H1 (cell line): ENCODE measurements around the gene CHRNA3. TPM values are rescaled to one million over a fixed set of nuclear protein-coding genes. Genes with fewer than 3 reads are reported as not detected.

ENCODE experiments used
- FOSL1 ChIP-seq: IDR thresholded peaks from 2 replicates; pipeline ENCODE4 v1.6.1; 2011; ENCODE audit warnings: mild to moderate bottlenecking, low read depth, low read length, moderate library complexity; ENCODE audit not compliant: insufficient read depth
- NRF1 ChIP-seq: IDR thresholded peaks from 2 replicates; pipeline ENCODE4 v1.6.1; 2011; ENCODE audit warnings: mild to moderate bottlenecking, low read depth, low read length, improper control_type of control experiment
- POU5F1 ChIP-seq: IDR thresholded peaks from 2 replicates; pipeline ENCODE4 v1.6.1; 2011; ENCODE audit warnings: low read depth, mild to moderate bottlenecking, low read length, moderate library complexity
- SP1 ChIP-seq: IDR thresholded peaks from 2 replicates; pipeline ENCODE4 v1.6.1; 2011; ENCODE audit warnings: low read depth, low read length
- TAF7 ChIP-seq: optimal IDR thresholded peaks from 2 replicates; pipeline ENCODE3; 2011; ENCODE audit warnings: low read depth, mild to moderate bottlenecking, inconsistent platforms, low read length, moderate library complexity, borderline replicate concordance
- TBP ChIP-seq: IDR thresholded peaks from 2 replicates; pipeline ENCODE4 v1.6.1; 2011; ENCODE audit warnings: low read depth, low read length, improper control_type of control experiment
- TCF12 ChIP-seq: IDR thresholded peaks from 2 replicates; pipeline ENCODE4 v1.6.1; 2011; ENCODE audit warnings: low read depth, mild to moderate bottlenecking, low read length
- polyA plus RNA-seq, 7 experiments: library from polyadenylated mRNA; depleted of rRNA in 3 of 7; stranded (reverse) in 5 of 7; unstranded in 2 of 7; fragments of >200 nt in 5 of 7; fragments of 200-250 nt in 2 of 7; gene quantifications; 1 replicate in 5 of 7; 2 replicates in 1 of 7; 4 replicates in 1 of 7; pipeline versions ENCODE4 v1.2.1 to v1.2.3, GENCODE V29; 2011 to 2013; ENCODE audit warnings: missing spikeins in 2 of 7, mixed read lengths in 2 of 7
- total RNA-seq: library from RNA; stranded (reverse); fragmentation: NEBNext Ultra II Directional; extraction: Animal tissue kit (Norgen Biotek cat#: 25700); gene quantifications from 2 replicates; pipeline ENCODE4 v1.2.1, GENCODE V29; 2021
- TF ChIP-seq, protein P1 (sequence below): fragments of 300-600 bp; sonication (generic); IDR thresholded peaks from 2 replicates; pipeline ENCODE4 v1.7.1; 2012; ENCODE audit warnings: low read length, moderate library complexity, mild to moderate bottlenecking, inconsistent platforms; ENCODE audit not compliant: insufficient replicate concordance
- TF ChIP-seq, protein P2 (sequence below): IDR thresholded peaks from 2 replicates; pipeline ENCODE4 v1.6.1; 2011; ENCODE audit warnings: low read length, improper control_type of control experiment

CHRNA3 gene
- total and polyA plus RNA-seq, 2 of the 8 experiments (the other 6 are each of a cell fraction or from before 2014, with no cell fraction given): 2.1 to 4.7 TPM

GRCh38 chr15:78634210-78635145 lies 13.7 kb upstream of the CHRNA3 start (continued):
- TF ChIP-seq, protein P1, sequence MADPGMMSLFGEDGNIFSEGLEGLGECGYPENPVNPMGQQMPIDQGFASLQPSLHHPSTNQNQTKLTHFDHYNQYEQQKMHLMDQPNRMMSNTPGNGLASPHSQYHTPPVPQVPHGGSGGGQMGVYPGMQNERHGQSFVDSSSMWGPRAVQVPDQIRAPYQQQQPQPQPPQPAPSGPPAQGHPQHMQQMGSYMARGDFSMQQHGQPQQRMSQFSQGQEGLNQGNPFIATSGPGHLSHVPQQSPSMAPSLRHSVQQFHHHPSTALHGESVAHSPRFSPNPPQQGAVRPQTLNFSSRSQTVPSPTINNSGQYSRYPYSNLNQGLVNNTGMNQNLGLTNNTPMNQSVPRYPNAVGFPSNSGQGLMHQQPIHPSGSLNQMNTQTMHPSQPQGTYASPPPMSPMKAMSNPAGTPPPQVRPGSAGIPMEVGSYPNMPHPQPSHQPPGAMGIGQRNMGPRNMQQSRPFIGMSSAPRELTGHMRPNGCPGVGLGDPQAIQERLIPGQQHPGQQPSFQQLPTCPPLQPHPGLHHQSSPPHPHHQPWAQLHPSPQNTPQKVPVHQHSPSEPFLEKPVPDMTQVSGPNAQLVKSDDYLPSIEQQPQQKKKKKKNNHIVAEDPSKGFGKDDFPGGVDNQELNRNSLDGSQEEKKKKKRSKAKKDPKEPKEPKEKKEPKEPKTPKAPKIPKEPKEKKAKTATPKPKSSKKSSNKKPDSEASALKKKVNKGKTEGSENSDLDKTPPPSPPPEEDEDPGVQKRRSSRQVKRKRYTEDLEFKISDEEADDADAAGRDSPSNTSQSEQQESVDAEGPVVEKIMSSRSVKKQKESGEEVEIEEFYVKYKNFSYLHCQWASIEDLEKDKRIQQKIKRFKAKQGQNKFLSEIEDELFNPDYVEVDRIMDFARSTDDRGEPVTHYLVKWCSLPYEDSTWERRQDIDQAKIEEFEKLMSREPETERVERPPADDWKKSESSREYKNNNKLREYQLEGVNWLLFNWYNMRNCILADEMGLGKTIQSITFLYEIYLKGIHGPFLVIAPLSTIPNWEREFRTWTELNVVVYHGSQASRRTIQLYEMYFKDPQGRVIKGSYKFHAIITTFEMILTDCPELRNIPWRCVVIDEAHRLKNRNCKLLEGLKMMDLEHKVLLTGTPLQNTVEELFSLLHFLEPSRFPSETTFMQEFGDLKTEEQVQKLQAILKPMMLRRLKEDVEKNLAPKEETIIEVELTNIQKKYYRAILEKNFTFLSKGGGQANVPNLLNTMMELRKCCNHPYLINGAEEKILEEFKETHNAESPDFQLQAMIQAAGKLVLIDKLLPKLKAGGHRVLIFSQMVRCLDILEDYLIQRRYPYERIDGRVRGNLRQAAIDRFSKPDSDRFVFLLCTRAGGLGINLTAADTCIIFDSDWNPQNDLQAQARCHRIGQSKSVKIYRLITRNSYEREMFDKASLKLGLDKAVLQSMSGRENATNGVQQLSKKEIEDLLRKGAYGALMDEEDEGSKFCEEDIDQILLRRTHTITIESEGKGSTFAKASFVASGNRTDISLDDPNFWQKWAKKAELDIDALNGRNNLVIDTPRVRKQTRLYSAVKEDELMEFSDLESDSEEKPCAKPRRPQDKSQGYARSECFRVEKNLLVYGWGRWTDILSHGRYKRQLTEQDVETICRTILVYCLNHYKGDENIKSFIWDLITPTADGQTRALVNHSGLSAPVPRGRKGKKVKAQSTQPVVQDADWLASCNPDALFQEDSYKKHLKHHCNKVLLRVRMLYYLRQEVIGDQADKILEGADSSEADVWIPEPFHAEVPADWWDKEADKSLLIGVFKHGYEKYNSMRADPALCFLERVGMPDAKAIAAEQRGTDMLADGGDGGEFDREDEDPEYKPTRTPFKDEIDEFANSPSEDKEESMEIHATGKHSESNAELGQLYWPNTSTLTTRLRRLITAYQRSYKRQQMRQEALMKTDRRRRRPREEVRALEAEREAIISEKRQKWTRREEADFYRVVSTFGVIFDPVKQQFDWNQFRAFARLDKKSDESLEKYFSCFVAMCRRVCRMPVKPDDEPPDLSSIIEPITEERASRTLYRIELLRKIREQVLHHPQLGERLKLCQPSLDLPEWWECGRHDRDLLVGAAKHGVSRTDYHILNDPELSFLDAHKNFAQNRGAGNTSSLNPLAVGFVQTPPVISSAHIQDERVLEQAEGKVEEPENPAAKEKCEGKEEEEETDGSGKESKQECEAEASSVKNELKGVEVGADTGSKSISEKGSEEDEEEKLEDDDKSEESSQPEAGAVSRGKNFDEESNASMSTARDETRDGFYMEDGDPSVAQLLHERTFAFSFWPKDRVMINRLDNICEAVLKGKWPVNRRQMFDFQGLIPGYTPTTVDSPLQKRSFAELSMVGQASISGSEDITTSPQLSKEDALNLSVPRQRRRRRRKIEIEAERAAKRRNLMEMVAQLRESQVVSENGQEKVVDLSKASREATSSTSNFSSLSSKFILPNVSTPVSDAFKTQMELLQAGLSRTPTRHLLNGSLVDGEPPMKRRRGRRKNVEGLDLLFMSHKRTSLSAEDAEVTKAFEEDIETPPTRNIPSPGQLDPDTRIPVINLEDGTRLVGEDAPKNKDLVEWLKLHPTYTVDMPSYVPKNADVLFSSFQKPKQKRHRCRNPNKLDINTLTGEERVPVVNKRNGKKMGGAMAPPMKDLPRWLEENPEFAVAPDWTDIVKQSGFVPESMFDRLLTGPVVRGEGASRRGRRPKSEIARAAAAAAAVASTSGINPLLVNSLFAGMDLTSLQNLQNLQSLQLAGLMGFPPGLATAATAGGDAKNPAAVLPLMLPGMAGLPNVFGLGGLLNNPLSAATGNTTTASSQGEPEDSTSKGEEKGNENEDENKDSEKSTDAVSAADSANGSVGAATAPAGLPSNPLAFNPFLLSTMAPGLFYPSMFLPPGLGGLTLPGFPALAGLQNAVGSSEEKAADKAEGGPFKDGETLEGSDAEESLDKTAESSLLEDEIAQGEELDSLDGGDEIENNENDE: no peak
- TF ChIP-seq SP1 (no peak), POU5F1 (no peak), TCF12 (no peak), FOSL1 (no peak), TBP (no peak), NRF1 (no peak), TAF7 (no peak)
- TF ChIP-seq, protein P2, sequence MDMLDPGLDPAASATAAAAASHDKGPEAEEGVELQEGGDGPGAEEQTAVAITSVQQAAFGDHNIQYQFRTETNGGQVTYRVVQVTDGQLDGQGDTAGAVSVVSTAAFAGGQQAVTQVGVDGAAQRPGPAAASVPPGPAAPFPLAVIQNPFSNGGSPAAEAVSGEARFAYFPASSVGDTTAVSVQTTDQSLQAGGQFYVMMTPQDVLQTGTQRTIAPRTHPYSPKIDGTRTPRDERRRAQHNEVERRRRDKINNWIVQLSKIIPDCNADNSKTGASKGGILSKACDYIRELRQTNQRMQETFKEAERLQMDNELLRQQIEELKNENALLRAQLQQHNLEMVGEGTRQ: no peak
